Measurements from ENCODE around the gene FGF9. TPM values are rescaled to one million over a fixed set of nuclear protein-coding genes. Genes with fewer than 3 reads are reported as not detected.

The FGF9 gene
- total RNA-seq, 1 experiment from 2014 or later, result 0.26 TPM

DNA sequence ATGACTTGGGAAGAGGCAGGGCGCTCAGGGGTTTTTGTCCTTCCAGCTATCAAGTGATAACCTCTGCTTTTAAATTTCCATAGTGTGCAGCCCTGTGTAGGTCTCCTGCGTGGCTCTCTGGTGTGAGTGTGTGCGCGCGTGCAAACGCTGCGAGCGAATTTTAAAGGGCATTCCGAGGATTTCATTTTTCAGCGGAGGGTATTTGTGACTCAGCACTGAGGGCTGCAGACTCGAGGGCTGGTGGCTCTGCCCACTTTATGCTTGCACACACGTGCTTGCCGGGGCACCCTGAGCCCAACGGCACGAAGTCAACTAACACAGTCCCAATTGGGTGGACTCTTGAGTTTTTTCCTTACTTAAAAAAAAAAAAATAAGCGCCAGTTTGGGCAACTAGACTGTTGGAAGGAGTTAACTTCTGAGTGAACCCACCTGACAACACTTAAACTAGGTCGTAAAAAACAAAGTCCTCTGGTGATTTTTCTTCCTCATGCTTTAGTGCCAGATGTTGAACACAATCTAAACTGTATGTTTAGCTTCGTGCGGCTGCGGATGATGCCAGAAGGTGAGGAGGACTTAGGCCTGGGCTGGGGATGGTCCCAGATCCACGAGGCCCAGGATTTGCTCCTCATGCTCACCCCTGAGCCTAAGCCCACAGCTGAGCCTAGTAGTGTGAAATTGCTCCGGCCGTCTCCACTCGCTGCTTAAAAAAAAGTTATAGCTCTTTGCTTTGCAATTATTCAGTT lies 2.1 kb downstream of the FGF9 start (continued):
- TF ChIP-seq, protein P1, sequence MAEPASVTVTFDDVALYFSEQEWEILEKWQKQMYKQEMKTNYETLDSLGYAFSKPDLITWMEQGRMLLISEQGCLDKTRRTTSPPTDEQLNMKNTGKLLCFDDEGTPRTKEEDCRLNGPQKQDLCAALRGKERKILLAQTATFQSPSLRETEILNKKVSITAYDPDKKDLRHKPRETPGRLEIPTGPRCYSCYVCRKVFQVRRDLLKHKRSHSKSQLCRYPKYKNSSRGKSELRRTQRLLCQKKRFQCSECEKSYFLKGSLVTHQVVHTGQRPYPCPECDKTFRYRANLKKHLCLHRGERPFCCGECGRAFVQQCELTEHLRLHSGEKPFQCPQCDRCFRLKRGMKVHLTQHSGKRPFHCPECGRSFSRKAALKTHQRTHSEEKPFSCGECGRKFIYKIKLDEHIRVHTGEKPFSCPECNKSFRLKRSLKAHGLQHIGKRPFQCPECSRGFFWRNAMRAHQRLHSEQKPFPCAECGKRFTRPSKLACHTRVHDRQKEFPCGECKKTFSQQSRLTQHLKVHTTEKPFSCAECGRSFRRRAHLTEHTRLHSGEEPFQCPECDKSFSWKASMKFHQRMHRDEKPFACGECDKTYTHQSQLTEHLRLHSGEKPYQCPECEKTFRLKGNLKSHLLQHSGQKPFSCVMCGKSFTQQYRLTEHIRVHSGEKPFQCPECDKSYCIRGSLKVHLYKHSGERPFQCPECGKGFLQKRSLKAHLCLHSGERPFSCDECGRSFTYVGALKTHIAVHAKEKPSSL (CRISPR knock-in tag; conservative IDR thresholded peaks at IDR 0.05), result no peak
- TF ChIP-seq ZNF317 (CRISPR knock-in tag; IDR thresholded peaks at IDR 0.05; ENCODE audit: borderline replicate concordance, low read depth), result no peak

DNA sequence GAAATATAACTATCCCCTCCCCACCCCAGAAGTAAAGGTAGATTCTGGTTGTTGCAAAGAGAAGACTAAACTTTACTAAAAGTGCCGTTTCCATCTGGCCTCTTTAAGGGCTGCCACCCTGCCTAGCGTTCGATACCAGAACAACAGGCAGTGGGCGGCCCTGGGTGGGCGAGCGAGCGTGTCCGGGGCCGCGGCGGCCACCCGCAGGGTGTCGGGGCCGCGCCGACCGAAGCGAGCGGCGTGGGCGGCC lies 2.6 kb downstream of the FGF9 start:
- H3K27ac Mint-ChIP-seq, result no peak overlapping the region
- no peak for DNase-seq (ENCODE audit: low spot score)
- peaks cover 90% of the 10 kb centered on the region for H3K27me3 Mint-ChIP-seq (ENCODE audit: low read depth)
- ChIA-PET CTCF (interaction anchor here (1.0 to 2.5 kb wide), 3 partner anchors 25 to 35 kb away, joined by 4 to 8 read pairs (median 5); no protein-coding TSS in a partner anchor), POLR2A (no interaction called here)
- H3K4me3 Mint-ChIP-seq, result peak overlapping the region; percentile 86
- no peak for ATAC-seq
- H3K36me3 Mint-ChIP-seq, result no peaks in the 10 kb centered on the region
- no peaks in the 10 kb centered on the region for H3K9me3 Mint-ChIP-seq
- H3K4me1 Mint-ChIP-seq, result peaks cover 42% of the 10 kb centered on the region
- TF ChIP-seq, protein P2, sequence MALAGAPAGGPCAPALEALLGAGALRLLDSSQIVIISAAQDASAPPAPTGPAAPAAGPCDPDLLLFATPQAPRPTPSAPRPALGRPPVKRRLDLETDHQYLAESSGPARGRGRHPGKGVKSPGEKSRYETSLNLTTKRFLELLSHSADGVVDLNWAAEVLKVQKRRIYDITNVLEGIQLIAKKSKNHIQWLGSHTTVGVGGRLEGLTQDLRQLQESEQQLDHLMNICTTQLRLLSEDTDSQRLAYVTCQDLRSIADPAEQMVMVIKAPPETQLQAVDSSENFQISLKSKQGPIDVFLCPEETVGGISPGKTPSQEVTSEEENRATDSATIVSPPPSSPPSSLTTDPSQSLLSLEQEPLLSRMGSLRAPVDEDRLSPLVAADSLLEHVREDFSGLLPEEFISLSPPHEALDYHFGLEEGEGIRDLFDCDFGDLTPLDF (CRISPR knock-in tag; IDR thresholded peaks at IDR 0.05), result no peak
- TF ChIP-seq, protein P3, sequence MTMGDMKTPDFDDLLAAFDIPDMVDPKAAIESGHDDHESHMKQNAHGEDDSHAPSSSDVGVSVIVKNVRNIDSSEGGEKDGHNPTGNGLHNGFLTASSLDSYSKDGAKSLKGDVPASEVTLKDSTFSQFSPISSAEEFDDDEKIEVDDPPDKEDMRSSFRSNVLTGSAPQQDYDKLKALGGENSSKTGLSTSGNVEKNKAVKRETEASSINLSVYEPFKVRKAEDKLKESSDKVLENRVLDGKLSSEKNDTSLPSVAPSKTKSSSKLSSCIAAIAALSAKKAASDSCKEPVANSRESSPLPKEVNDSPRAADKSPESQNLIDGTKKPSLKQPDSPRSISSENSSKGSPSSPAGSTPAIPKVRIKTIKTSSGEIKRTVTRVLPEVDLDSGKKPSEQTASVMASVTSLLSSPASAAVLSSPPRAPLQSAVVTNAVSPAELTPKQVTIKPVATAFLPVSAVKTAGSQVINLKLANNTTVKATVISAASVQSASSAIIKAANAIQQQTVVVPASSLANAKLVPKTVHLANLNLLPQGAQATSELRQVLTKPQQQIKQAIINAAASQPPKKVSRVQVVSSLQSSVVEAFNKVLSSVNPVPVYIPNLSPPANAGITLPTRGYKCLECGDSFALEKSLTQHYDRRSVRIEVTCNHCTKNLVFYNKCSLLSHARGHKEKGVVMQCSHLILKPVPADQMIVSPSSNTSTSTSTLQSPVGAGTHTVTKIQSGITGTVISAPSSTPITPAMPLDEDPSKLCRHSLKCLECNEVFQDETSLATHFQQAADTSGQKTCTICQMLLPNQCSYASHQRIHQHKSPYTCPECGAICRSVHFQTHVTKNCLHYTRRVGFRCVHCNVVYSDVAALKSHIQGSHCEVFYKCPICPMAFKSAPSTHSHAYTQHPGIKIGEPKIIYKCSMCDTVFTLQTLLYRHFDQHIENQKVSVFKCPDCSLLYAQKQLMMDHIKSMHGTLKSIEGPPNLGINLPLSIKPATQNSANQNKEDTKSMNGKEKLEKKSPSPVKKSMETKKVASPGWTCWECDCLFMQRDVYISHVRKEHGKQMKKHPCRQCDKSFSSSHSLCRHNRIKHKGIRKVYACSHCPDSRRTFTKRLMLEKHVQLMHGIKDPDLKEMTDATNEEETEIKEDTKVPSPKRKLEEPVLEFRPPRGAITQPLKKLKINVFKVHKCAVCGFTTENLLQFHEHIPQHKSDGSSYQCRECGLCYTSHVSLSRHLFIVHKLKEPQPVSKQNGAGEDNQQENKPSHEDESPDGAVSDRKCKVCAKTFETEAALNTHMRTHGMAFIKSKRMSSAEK (CRISPR knock-in tag; IDR thresholded peaks at IDR 0.05; ENCODE audit: borderline replicate concordance), result no peak
- TF ChIP-seq GABPB1 (CRISPR knock-in tag; IDR thresholded peaks at IDR 0.05) (no peak), ZBTB21 (CRISPR knock-in tag; IDR thresholded peaks at IDR 0.05; ENCODE audit: borderline replicate concordance) (no peak), EMX1 (CRISPR knock-in tag; IDR thresholded peaks at IDR 0.05) (no peak), FOXK1 (CRISPR knock-in tag; IDR thresholded peaks at IDR 0.05) (no peak), KAT7 (CRISPR knock-in tag; IDR thresholded peaks at IDR 0.05; ENCODE audit: borderline replicate concordance) (no peak), TEAD1 (CRISPR knock-in tag; IDR thresholded peaks at IDR 0.05) (no peak), NR1H2 (CRISPR knock-in tag; IDR thresholded peaks at IDR 0.05) (no peak)
- TF ChIP-seq, protein P4, sequence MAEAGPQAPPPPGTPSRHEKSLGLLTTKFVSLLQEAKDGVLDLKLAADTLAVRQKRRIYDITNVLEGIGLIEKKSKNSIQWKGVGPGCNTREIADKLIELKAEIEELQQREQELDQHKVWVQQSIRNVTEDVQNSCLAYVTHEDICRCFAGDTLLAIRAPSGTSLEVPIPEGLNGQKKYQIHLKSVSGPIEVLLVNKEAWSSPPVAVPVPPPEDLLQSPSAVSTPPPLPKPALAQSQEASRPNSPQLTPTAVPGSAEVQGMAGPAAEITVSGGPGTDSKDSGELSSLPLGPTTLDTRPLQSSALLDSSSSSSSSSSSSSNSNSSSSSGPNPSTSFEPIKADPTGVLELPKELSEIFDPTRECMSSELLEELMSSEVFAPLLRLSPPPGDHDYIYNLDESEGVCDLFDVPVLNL (CRISPR knock-in tag; IDR thresholded peaks at IDR 0.05; ENCODE audit: borderline replicate concordance, low read depth), result no peak
- TF ChIP-seq, protein P5, sequence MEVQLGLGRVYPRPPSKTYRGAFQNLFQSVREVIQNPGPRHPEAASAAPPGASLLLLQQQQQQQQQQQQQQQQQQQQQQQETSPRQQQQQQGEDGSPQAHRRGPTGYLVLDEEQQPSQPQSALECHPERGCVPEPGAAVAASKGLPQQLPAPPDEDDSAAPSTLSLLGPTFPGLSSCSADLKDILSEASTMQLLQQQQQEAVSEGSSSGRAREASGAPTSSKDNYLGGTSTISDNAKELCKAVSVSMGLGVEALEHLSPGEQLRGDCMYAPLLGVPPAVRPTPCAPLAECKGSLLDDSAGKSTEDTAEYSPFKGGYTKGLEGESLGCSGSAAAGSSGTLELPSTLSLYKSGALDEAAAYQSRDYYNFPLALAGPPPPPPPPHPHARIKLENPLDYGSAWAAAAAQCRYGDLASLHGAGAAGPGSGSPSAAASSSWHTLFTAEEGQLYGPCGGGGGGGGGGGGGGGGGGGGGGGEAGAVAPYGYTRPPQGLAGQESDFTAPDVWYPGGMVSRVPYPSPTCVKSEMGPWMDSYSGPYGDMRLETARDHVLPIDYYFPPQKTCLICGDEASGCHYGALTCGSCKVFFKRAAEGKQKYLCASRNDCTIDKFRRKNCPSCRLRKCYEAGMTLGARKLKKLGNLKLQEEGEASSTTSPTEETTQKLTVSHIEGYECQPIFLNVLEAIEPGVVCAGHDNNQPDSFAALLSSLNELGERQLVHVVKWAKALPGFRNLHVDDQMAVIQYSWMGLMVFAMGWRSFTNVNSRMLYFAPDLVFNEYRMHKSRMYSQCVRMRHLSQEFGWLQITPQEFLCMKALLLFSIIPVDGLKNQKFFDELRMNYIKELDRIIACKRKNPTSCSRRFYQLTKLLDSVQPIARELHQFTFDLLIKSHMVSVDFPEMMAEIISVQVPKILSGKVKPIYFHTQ (CRISPR knock-in tag; IDR thresholded peaks at IDR 0.05), result no peak
- TF ChIP-seq, protein P6, sequence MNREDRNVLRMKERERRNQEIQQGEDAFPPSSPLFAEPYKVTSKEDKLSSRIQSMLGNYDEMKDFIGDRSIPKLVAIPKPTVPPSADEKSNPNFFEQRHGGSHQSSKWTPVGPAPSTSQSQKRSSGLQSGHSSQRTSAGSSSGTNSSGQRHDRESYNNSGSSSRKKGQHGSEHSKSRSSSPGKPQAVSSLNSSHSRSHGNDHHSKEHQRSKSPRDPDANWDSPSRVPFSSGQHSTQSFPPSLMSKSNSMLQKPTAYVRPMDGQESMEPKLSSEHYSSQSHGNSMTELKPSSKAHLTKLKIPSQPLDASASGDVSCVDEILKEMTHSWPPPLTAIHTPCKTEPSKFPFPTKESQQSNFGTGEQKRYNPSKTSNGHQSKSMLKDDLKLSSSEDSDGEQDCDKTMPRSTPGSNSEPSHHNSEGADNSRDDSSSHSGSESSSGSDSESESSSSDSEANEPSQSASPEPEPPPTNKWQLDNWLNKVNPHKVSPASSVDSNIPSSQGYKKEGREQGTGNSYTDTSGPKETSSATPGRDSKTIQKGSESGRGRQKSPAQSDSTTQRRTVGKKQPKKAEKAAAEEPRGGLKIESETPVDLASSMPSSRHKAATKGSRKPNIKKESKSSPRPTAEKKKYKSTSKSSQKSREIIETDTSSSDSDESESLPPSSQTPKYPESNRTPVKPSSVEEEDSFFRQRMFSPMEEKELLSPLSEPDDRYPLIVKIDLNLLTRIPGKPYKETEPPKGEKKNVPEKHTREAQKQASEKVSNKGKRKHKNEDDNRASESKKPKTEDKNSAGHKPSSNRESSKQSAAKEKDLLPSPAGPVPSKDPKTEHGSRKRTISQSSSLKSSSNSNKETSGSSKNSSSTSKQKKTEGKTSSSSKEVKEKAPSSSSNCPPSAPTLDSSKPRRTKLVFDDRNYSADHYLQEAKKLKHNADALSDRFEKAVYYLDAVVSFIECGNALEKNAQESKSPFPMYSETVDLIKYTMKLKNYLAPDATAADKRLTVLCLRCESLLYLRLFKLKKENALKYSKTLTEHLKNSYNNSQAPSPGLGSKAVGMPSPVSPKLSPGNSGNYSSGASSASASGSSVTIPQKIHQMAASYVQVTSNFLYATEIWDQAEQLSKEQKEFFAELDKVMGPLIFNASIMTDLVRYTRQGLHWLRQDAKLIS (CRISPR knock-in tag; IDR thresholded peaks at IDR 0.05; ENCODE audit: borderline replicate concordance), result no peak
- TF ChIP-seq, protein P7, sequence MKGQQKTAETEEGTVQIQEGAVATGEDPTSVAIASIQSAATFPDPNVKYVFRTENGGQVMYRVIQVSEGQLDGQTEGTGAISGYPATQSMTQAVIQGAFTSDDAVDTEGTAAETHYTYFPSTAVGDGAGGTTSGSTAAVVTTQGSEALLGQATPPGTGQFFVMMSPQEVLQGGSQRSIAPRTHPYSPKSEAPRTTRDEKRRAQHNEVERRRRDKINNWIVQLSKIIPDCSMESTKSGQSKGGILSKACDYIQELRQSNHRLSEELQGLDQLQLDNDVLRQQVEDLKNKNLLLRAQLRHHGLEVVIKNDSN (CRISPR knock-in tag; IDR thresholded peaks at IDR 0.05), result no peak
- TF ChIP-seq, protein P8, sequence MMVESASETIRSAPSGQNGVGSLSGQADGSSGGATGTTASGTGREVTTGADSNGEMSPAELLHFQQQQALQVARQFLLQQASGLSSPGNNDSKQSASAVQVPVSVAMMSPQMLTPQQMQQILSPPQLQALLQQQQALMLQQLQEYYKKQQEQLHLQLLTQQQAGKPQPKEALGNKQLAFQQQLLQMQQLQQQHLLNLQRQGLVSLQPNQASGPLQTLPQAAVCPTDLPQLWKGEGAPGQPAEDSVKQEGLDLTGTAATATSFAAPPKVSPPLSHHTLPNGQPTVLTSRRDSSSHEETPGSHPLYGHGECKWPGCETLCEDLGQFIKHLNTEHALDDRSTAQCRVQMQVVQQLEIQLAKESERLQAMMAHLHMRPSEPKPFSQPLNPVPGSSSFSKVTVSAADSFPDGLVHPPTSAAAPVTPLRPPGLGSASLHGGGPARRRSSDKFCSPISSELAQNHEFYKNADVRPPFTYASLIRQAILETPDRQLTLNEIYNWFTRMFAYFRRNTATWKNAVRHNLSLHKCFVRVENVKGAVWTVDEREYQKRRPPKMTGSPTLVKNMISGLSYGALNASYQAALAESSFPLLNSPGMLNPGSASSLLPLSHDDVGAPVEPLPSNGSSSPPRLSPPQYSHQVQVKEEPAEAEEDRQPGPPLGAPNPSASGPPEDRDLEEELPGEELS (CRISPR knock-in tag; IDR thresholded peaks at IDR 0.05), result no peak
